ENCODE data around the gene FBXL13.
"Not testable (repeated sequence)": the region's sequence is repeated elsewhere in the genome, so short reads cannot be mapped to it uniquely, and the experiment has no call there.

The FBXL13 gene

GRCh38 chr7:103074519-103075336 lies at the start of gene FBXL13, which contains the start of gene ARMC10:
TSS of gene FBXL13 (minus strand) at chr7:103074796.
TSS of gene ARMC10 (plus strand) at chr7:103075140. CDS start at chr7:103075273, 133 bp downstream.
- peak within 1 kb of the TSS; percentile 89 for H3K4me3 Mint-ChIP-seq
- H3K36me3 Mint-ChIP-seq (ENCODE audit: insufficient read depth) = peaks cover 6% of the 10 kb centered on the region
- peak; percentile 82 for DNase-seq (ENCODE audit: low spot score in 2 of 2)
- peak; percentile 79 for ATAC-seq (replicated peaks; ENCODE audit: extremely low read depth, poor library complexity, severe bottlenecking)
- H3K27me3 Mint-ChIP-seq = no peaks in the 10 kb centered on the region
- H3K27ac Mint-ChIP-seq (ENCODE audit: low read depth) = peak within 1 kb of the TSS; percentile 81
- H3K4me1 Mint-ChIP-seq = peaks cover 22% of the 10 kb centered on the region
- H3K9me3 Mint-ChIP-seq = no peaks in the 10 kb centered on the region

GRCh38 chr7:103123529-103123928 lies 48.9 kb upstream of the FBXL13 start:
- H3K36me3 Mint-ChIP-seq (ENCODE audit: insufficient read depth) = peaks cover 23% of the 10 kb centered on the region
- H3K4me1 Mint-ChIP-seq = peaks cover 6% of the 10 kb centered on the region
- no peaks in the 10 kb centered on the region for H3K27me3 Mint-ChIP-seq
- no peaks in the 10 kb centered on the region for H3K9me3 Mint-ChIP-seq
- ATAC-seq (replicated peaks; ENCODE audit: extremely low read depth, poor library complexity, severe bottlenecking) (no peak), DNase-seq (ENCODE audit: low spot score in 2 of 2) (no peak)
- H3K27ac Mint-ChIP-seq (ENCODE audit: low read depth) = no peak overlapping the region
- H3K4me3 Mint-ChIP-seq = no peak overlapping the region

- peaks cover 20% of the 10 kb centered on the region for H3K36me3 Mint-ChIP-seq (ENCODE audit: insufficient read depth)
- H3K27me3 Mint-ChIP-seq = no peaks in the 10 kb centered on the region
- H3K27ac Mint-ChIP-seq (ENCODE audit: low read depth) = no peak overlapping the region
- DNase-seq (ENCODE audit: low spot score in 2 of 2) = no peak
- no peaks in the 10 kb centered on the region for H3K9me3 Mint-ChIP-seq
- no peak for ATAC-seq (replicated peaks; ENCODE audit: extremely low read depth, poor library complexity, severe bottlenecking)
- H3K4me3 Mint-ChIP-seq = no peak overlapping the region
- H3K4me1 Mint-ChIP-seq = peaks cover 6% of the 10 kb centered on the region
Measured at GRCh38 chr7:103121641-103122040, 47.0 kb upstream of the FBXL13 start.

GRCh38 chr7:103120362-103120761 lies 45.8 kb upstream of the FBXL13 start:
- peaks cover 20% of the 10 kb centered on the region for H3K36me3 Mint-ChIP-seq (ENCODE audit: insufficient read depth)
- DNase-seq (ENCODE audit: low spot score in 2 of 2) = no peak
- H3K4me3 Mint-ChIP-seq = no peak overlapping the region
- no peaks in the 10 kb centered on the region for H3K9me3 Mint-ChIP-seq
- no peak overlapping the region for H3K27ac Mint-ChIP-seq (ENCODE audit: low read depth)
- H3K27me3 Mint-ChIP-seq = no peaks in the 10 kb centered on the region
- peaks cover 6% of the 10 kb centered on the region for H3K4me1 Mint-ChIP-seq
- ATAC-seq (replicated peaks; ENCODE audit: extremely low read depth, poor library complexity, severe bottlenecking) = no peak

GRCh38 chr7:103119791-103120291 lies 45.2 kb upstream of the FBXL13 start:
- Mint-ChIP-seq H3K36me3 (ENCODE audit: insufficient read depth) (peaks cover 20% of the 10 kb centered on the region), H3K4me1 (peaks cover 6% of the 10 kb centered on the region), H3K4me3 (no peak overlapping the region), H3K9me3 (no peaks in the 10 kb centered on the region), H3K27ac (ENCODE audit: low read depth) (no peak overlapping the region), H3K27me3 (no peaks in the 10 kb centered on the region)
- no peak for ATAC-seq (replicated peaks; ENCODE audit: extremely low read depth, poor library complexity, severe bottlenecking)
- DNase-seq (ENCODE audit: low spot score in 2 of 2) = no peak

GRCh38 chr7:103117465-103117864 lies 42.9 kb upstream of the FBXL13 start:
- H3K36me3 Mint-ChIP-seq (ENCODE audit: insufficient read depth) = peaks cover 29% of the 10 kb centered on the region

GRCh38 chr7:103116991-103117390 lies 42.4 kb upstream of the FBXL13 start:
- H3K27me3 Mint-ChIP-seq = no peaks in the 10 kb centered on the region
- H3K36me3 Mint-ChIP-seq (ENCODE audit: insufficient read depth) = peaks cover 25% of the 10 kb centered on the region
- H3K4me1 Mint-ChIP-seq = peaks cover under 1% of the 10 kb centered on the region
- DNase-seq (ENCODE audit: low spot score in 2 of 2) (no peak), ATAC-seq (replicated peaks; ENCODE audit: extremely low read depth, poor library complexity, severe bottlenecking) (no peak)
- no peak overlapping the region for H3K4me3 Mint-ChIP-seq
- no peaks in the 10 kb centered on the region for H3K9me3 Mint-ChIP-seq
- no peak overlapping the region for H3K27ac Mint-ChIP-seq (ENCODE audit: low read depth)

More at GRCh38 chr7:103117465-103117864, 42.9 kb upstream of the FBXL13 start:
- H3K4me3 Mint-ChIP-seq = no peak overlapping the region
- H3K4me1 Mint-ChIP-seq = peaks cover 6% of the 10 kb centered on the region
- no peaks in the 10 kb centered on the region for H3K27me3 Mint-ChIP-seq
- H3K9me3 Mint-ChIP-seq = no peaks in the 10 kb centered on the region
- DNase-seq (ENCODE audit: low spot score in 2 of 2) (no peak), ATAC-seq (replicated peaks; ENCODE audit: extremely low read depth, poor library complexity, severe bottlenecking) (no peak)
- no peak overlapping the region for H3K27ac Mint-ChIP-seq (ENCODE audit: low read depth)

- Mint-ChIP-seq H3K27ac (ENCODE audit: low read depth) (no peak overlapping the region), H3K4me1 (no peaks in the 10 kb centered on the region), H3K4me3 (no peak overlapping the region), H3K27me3 (no peaks in the 10 kb centered on the region), H3K36me3 (ENCODE audit: insufficient read depth) (peaks cover 21% of the 10 kb centered on the region), H3K9me3 (no peaks in the 10 kb centered on the region)
- DNase-seq (ENCODE audit: low spot score in 2 of 2) (no peak), ATAC-seq (replicated peaks; ENCODE audit: extremely low read depth, poor library complexity, severe bottlenecking) (no peak)
Measured at GRCh38 chr7:103116511-103116910, 41.9 kb upstream of the FBXL13 start.

GRCh38 chr7:103115771-103116170 lies 41.2 kb upstream of the FBXL13 start:
- no peaks in the 10 kb centered on the region for H3K27me3 Mint-ChIP-seq
- H3K4me3 Mint-ChIP-seq = no peak overlapping the region
- H3K4me1 Mint-ChIP-seq = no peaks in the 10 kb centered on the region
- H3K9me3 Mint-ChIP-seq = no peaks in the 10 kb centered on the region
- no peak overlapping the region for H3K27ac Mint-ChIP-seq (ENCODE audit: low read depth)
- ATAC-seq (replicated peaks; ENCODE audit: extremely low read depth, poor library complexity, severe bottlenecking) (no peak), DNase-seq (ENCODE audit: low spot score in 2 of 2) (no peak)
- peaks cover 18% of the 10 kb centered on the region for H3K36me3 Mint-ChIP-seq (ENCODE audit: insufficient read depth)

GRCh38 chr7:103114576-103115008 lies 40.0 kb upstream of the FBXL13 start:
- peaks cover under 1% of the 10 kb centered on the region for H3K4me1 Mint-ChIP-seq
- no peak for DNase-seq (ENCODE audit: low spot score in 2 of 2)
- H3K9me3 Mint-ChIP-seq = no peaks in the 10 kb centered on the region
- H3K27me3 Mint-ChIP-seq = no peaks in the 10 kb centered on the region
- no peak overlapping the region for H3K4me3 Mint-ChIP-seq
- ATAC-seq (replicated peaks; ENCODE audit: extremely low read depth, poor library complexity, severe bottlenecking) = no peak
- H3K36me3 Mint-ChIP-seq (ENCODE audit: insufficient read depth) = peaks cover 12% of the 10 kb centered on the region
- H3K27ac Mint-ChIP-seq (ENCODE audit: low read depth) = no peak overlapping the region

GRCh38 chr7:103113164-103113563 lies 38.6 kb upstream of the FBXL13 start:
- Mint-ChIP-seq H3K27me3 (no peaks in the 10 kb centered on the region), H3K9me3 (no peaks in the 10 kb centered on the region), H3K36me3 (ENCODE audit: insufficient read depth) (peaks cover 10% of the 10 kb centered on the region), H3K4me1 (peaks cover 6% of the 10 kb centered on the region), H3K27ac (ENCODE audit: low read depth) (no peak overlapping the region), H3K4me3 (no peak overlapping the region)
- DNase-seq (ENCODE audit: low spot score in 2 of 2) (no peak), ATAC-seq (replicated peaks; ENCODE audit: extremely low read depth, poor library complexity, severe bottlenecking) (no peak)

GRCh38 chr7:103106703-103107070 lies 32.1 kb upstream of the FBXL13 start:
- peaks cover 14% of the 10 kb centered on the region for H3K4me1 Mint-ChIP-seq
- not testable (repeated sequence) for H3K36me3 Mint-ChIP-seq (ENCODE audit: insufficient read depth); H3K4me3 Mint-ChIP-seq; H3K9me3 Mint-ChIP-seq; DNase-seq (ENCODE audit: low spot score in 2 of 2); ATAC-seq (replicated peaks; ENCODE audit: extremely low read depth, poor library complexity, severe bottlenecking); H3K27me3 Mint-ChIP-seq; H3K27ac Mint-ChIP-seq (ENCODE audit: low read depth)

- no peaks in the 10 kb centered on the region for H3K9me3 Mint-ChIP-seq
- H3K27ac Mint-ChIP-seq (ENCODE audit: low read depth) = no peak overlapping the region
- ATAC-seq (replicated peaks; ENCODE audit: extremely low read depth, poor library complexity, severe bottlenecking) = no peak
- no peak overlapping the region for H3K4me3 Mint-ChIP-seq
- no peak for DNase-seq (ENCODE audit: low spot score in 2 of 2)
- H3K36me3 Mint-ChIP-seq (ENCODE audit: insufficient read depth) = peaks cover 10% of the 10 kb centered on the region
- peaks cover 14% of the 10 kb centered on the region for H3K4me1 Mint-ChIP-seq
- no peaks in the 10 kb centered on the region for H3K27me3 Mint-ChIP-seq
Measured at GRCh38 chr7:103106005-103106702, 31.6 kb upstream of the FBXL13 start.

Data from central memory CD8-positive, alpha-beta T cell (primary cell).